Astrocyte (in vitro differentiated cells and primary cell): ENCODE data around the gene POLR1G. TPM values are rescaled to one million over a fixed set of nuclear protein-coding genes. Genes with fewer than 3 reads are reported as not detected.

ENCODE experiments used
- DNase-seq: peaks from one replicate; pipeline ENCODE4 v3.0.0-alpha.2; 2010; ENCODE audit warnings: low read depth
- FAIRE-seq: peaks from 2 replicates; lab custom pipeline; 2011; peaks lifted over from hg19 to GRCh38; lab: Jason Lieb, UNC
- H2AFZ ChIP-seq: 2 replicates; pipeline ENCODE4 v1.6.0; 2012; ENCODE audit warnings: low read depth, low read length, inconsistent platforms
- H3K27ac ChIP-seq: 2 replicates; pipeline ENCODE4 v1.5.1; 2011; ENCODE audit warnings: low read depth, low read length, inconsistent platforms
- H3K27me3 ChIP-seq: 2 replicates; pipeline ENCODE4 v1.6.0; 2011; ENCODE audit warnings: low read length, inconsistent platforms; ENCODE audit not compliant: insufficient read depth
- H3K36me3 ChIP-seq: 2 replicates; pipeline ENCODE4 v1.5.1; 2011; ENCODE audit warnings: low read length, inconsistent platforms; ENCODE audit not compliant: insufficient read depth
- H3K4me1 ChIP-seq: 2 replicates; pipeline ENCODE4 v1.5.1; 2011; ENCODE audit warnings: low read length, inconsistent platforms; ENCODE audit not compliant: insufficient read depth
- H3K4me2 ChIP-seq: 2 replicates; pipeline ENCODE4 v1.6.0; 2012; ENCODE audit warnings: low read length, inconsistent platforms
- H3K4me3 ChIP-seq: 2 replicates; pipeline ENCODE4 v1.5.1; 2011; ENCODE audit warnings: low read depth, mild to moderate bottlenecking, low read length, inconsistent platforms; ENCODE audit not compliant: insufficient read depth
- H3K79me2 ChIP-seq: 2 replicates; pipeline ENCODE4 v1.6.0; 2012; ENCODE audit warnings: mild to moderate bottlenecking, low read length, inconsistent platforms; ENCODE audit not compliant: insufficient read depth
- H3K9ac ChIP-seq: 2 replicates; pipeline ENCODE4 v1.6.0; 2012; ENCODE audit warnings: mild to moderate bottlenecking, low read length, inconsistent platforms
- H3K9me3 ChIP-seq: 2 replicates; pipeline ENCODE4 v1.5.1; 2012; ENCODE audit warnings: low read depth, mild to moderate bottlenecking, low read length, inconsistent platforms; ENCODE audit not compliant: insufficient read depth
- H4K20me1 ChIP-seq: 2 replicates; pipeline ENCODE4 v1.6.0; 2012; ENCODE audit warnings: low read length, inconsistent platforms; ENCODE audit not compliant: insufficient read depth
- H3K27ac Mint-ChIP-seq: one replicate; pipeline ENCODE4 v1.8.0; 2021; ENCODE audit warnings: mild to moderate bottlenecking, mixed read lengths; ENCODE audit not compliant: unreplicated experiment
- H3K27me3 Mint-ChIP-seq: one replicate; pipeline ENCODE4 v1.8.0; 2021; ENCODE audit warnings: low read depth, mixed read lengths; ENCODE audit not compliant: unreplicated experiment
- H3K36me3 Mint-ChIP-seq: one replicate; pipeline ENCODE4 v1.8.0; 2021; ENCODE audit warnings: low read depth, mixed read lengths; ENCODE audit not compliant: unreplicated experiment
- H3K4me1 Mint-ChIP-seq: one replicate; pipeline ENCODE4 v1.8.0; 2021; ENCODE audit warnings: low read depth, mixed read lengths; ENCODE audit not compliant: unreplicated experiment
- H3K4me3 Mint-ChIP-seq: one replicate; pipeline ENCODE4 v1.8.0; 2021; ENCODE audit warnings: mild to moderate bottlenecking, moderate library complexity, mixed read lengths; ENCODE audit not compliant: unreplicated experiment
- H3K9me3 Mint-ChIP-seq: one replicate; pipeline ENCODE4 v1.8.0; 2021; ENCODE audit warnings: mild to moderate bottlenecking, mixed read lengths; ENCODE audit not compliant: unreplicated experiment
- CTCF ChIP-seq: IDR thresholded peaks from 2 replicates; pipeline ENCODE4 v1.5.1; 2011; ENCODE audit warnings: low read depth, mild to moderate bottlenecking, inconsistent platforms, low read length, moderate library complexity; ENCODE audit not compliant: insufficient read depth
- EZH2 ChIP-seq: IDR thresholded peaks from 2 replicates; pipeline ENCODE4 v1.6.1; 2012; ENCODE audit warnings: mild to moderate bottlenecking, low read length, inconsistent platforms; ENCODE audit not compliant: insufficient read depth
- total RNA-seq: library from RNA; stranded (reverse); gene quantifications from 2 replicates; pipeline ENCODE4 v1.2.1, GENCODE V29; 2021

Gene POLR1G
- total RNA-seq, 1 donor from 2014 or later, result 12.8 TPM

GRCh38 chr19:45421947-45422498 lies 15.6 kb downstream of the POLR1G start:
- H3K27ac ChIP-seq, result no peak overlapping the region
- Mint-ChIP-seq H3K27me3 (no peaks in the 10 kb centered on the region), H3K9me3 (no peaks in the 10 kb centered on the region), H3K27ac (peak overlapping the region; percentile 28), H3K4me3 (peak overlapping the region; percentile 36), H3K36me3 (peaks cover 13% of the 10 kb centered on the region), H3K4me1 (peaks cover 9% of the 10 kb centered on the region)
- TF ChIP-seq CTCF (no peak), EZH2 (no peak)
- peaks cover 26% of the 10 kb centered on the region for H3K79me2 ChIP-seq
- H3K9ac ChIP-seq, result peak overlapping the region; percentile 54
- no peaks in the 10 kb centered on the region for H3K9me3 ChIP-seq
- H4K20me1 ChIP-seq, result peaks cover 9% of the 10 kb centered on the region
- peaks cover 29% of the 10 kb centered on the region for H3K4me1 ChIP-seq
- H3K36me3 ChIP-seq, result peaks cover 11% of the 10 kb centered on the region
- H2AFZ ChIP-seq, result no peak overlapping the region
- no peaks in the 10 kb centered on the region for H3K27me3 ChIP-seq
- H3K4me2 ChIP-seq, result peak overlapping the region; percentile 90
- no peak for DNase-seq
- no peak for FAIRE-seq
- H3K4me3 ChIP-seq, result no peak overlapping the region

DNA sequence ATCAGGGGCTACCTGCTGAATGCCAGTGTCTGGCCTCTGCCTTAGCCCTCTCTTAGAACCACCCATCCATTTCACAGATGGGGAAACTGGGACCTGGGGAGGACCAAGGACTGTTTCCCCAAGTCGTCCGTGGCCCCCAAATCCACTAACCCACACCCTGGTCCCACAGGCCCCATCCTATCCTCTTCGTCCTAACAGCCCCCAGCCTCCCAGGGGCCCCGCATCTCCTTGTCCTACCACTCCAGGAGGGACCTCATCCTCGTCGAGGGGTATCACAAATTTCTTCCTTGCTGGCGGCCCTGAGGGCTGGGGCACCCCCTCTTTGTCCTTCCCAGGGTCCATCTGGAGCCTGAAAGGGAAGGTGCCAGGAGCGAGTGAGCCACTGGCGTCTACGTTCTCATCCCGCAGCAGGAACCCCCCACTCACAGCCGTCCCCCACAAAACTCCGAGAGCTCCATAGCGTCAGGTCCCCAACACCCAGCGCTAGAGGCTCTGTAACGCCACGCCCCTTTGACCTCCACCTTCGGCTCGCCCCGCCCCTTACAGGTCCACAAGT lies 16.7 kb downstream of the POLR1G start:
- DNase-seq (no peak), FAIRE-seq (no peak)
- Histone ChIP-seq H3K4me1 (peaks cover 29% of the 10 kb centered on the region), H3K36me3 (peaks cover 8% of the 10 kb centered on the region), H3K9me3 (no peaks in the 10 kb centered on the region), H3K79me2 (peaks cover 26% of the 10 kb centered on the region), H2AFZ (no peak overlapping the region), H4K20me1 (peaks cover 9% of the 10 kb centered on the region), H3K27ac (peak overlapping the region; percentile 99), H3K4me2 (peak overlapping the region; percentile 90), H3K27me3 (no peaks in the 10 kb centered on the region), H3K9ac (peak overlapping the region; percentile 85), H3K4me3 (peak overlapping the region; percentile 77)
- Mint-ChIP-seq H3K36me3 (peaks cover 8% of the 10 kb centered on the region), H3K27me3 (no peaks in the 10 kb centered on the region), H3K4me1 (peaks cover 9% of the 10 kb centered on the region), H3K9me3 (no peaks in the 10 kb centered on the region), H3K27ac (peak overlapping the region; percentile 96), H3K4me3 (peak overlapping the region; percentile 92)
- TF ChIP-seq EZH2 (no peak), CTCF (no peak)

- Mint-ChIP-seq H3K36me3 (peaks cover 8% of the 10 kb centered on the region), H3K4me3 (peak within 1 kb of the TSS; percentile 92), H3K9me3 (no peaks in the 10 kb centered on the region), H3K27ac (peak within 1 kb of the TSS; percentile 96), H3K4me1 (peaks cover 9% of the 10 kb centered on the region), H3K27me3 (no peaks in the 10 kb centered on the region)
- Histone ChIP-seq H3K27me3 (no peaks in the 10 kb centered on the region), H3K9me3 (no peaks in the 10 kb centered on the region), H3K79me2 (peaks cover 26% of the 10 kb centered on the region), H3K9ac (peak within 1 kb of the TSS; percentile 85), H3K36me3 (peaks cover 6% of the 10 kb centered on the region), H4K20me1 (peaks cover 9% of the 10 kb centered on the region), H3K4me2 (peak within 1 kb of the TSS; percentile 90), H3K4me3 (peak within 1 kb of the TSS; percentile 77), H3K27ac (peak within 1 kb of the TSS; percentile 99), H3K4me1 (peaks cover 33% of the 10 kb centered on the region), H2AFZ (peak within 1 kb of the TSS; percentile 40)
- DNase-seq, result peak; percentile 88
- no peak for FAIRE-seq
- TF ChIP-seq EZH2 (no peak), CTCF (no peak)
These were observed 17.2 kb downstream of the POLR1G start, which contains the start of gene ERCC1 for GRCh38 chr19:45423589-45424190. Gene ERCC1 (minus strand): TSS chr19:45423917. CDS start chr19:45423374, 543 bp downstream.
